HG03439 (cell line): ENCODE results near the gene DAAM1.

Experiments used
- ATAC-seq: cut with Tn5 transposase; IDR thresholded peaks from one replicate; pipeline ENCODE4 v1.9.1; 2021; ENCODE audit warnings: mild to moderate bottlenecking, moderate library complexity; ENCODE audit not compliant: unreplicated experiment

DAAM1 gene

DNA sequence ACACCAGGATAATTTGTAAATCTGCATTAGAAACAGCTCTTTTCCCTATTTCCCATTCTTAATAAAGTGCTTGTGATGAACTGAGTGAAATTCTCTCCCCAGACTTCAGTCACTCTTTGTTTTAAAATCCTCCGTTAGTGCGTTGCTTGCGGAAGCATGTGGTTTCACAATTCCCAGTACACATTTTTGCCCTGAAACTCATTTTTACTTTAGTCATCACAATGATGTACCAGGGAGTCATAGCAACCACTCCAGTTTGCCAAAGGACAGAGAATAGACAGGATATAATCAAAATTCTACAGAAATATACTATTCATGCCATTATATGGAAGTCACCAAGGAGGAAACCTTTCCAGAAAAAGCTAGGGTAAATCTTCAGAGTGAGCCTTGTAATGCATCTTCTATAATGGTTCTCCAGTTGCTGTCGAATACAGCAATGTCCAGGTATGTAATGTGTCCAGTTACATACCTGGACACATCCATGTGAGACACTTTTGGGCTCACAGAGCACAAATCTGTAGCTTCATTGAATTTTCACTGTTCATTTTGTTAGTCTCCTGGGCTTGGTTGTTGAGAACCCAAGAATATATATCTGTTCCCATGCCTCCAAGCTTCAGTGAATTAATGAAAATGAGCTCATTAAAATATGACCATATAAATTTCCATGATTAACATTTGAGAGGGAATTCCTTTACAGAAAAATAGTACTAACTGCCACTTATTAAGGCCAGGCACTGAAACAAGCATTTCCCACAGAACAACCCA lies 219.0 kb downstream of the DAAM1 start:
- no peak for ATAC-seq

DNA sequence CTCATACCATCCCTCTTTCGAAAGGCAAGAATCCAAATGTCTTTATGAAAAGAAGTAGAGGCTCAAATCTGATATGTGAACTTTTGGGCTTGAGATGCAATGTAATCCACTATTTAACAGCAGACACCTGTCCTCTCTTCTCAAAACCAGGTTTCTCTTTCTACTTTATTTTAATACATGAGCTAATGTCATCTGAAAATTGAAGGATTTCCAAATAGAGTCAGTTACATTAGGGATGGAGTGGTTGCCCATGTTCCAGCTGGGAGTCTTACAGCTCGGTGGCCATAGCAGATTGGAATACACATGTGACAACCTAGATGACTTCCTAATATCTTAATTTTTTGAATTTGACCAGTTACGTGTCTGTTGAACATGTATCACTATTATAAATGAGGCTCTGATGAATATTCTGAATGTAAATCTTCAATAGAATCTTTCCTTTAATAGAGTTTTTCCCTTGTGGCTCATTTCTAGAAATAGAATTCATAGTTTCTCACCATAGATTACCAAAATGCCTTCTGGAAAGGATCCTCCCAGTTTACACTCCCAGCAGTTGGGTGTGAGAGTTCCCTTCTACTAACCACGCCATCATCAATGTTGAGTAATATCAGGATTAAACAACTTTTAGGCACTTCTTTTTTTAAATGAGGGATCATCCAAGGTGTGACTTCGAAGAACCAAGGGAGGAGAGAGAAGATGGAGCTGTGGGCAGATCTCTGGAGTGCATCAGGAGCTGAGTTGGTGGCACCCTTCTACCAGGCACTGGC lies 227.6 kb downstream of the DAAM1 start:
- no peak for ATAC-seq

DNA sequence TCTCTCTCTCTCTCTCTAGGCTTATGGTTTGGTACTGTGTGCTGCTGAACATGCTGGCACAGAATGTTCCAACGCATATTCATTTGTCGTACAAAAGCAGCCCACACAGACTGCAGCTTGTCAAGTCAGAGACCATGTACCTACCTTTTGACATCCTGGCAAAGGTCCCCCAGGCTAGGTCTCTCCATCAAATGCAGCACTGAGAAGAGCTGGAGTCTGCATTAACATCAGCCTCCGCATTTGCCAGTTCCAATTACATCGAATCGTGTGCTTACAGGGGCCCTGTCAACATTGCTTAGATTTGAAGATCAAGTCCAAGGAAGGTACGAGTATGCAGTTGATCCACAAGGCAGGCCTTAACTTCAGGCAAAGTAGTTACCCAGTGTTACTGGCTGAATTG lies 228.8 kb downstream of the DAAM1 start:
- no peak for ATAC-seq

DNA sequence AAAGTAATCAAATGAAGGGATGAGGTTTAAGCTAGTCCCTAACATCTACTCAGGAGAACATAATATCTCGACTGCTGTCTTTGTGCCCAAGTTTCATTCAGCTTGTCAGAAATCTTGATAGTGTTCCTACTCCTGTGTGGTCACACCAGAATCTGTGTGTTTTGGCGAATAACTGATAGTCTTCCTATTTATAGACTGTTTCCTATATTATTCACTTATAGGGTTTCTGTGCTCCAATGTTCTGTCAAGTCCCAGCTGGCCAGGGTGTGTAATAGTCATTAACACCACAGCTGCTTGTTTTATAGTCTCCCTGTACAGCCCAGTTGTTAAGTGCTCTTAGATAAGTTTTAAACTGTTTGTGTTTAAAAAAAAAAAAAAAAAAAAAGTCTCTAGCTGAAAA lies 230.8 kb downstream of the DAAM1 start:
- ATAC-seq = no peak
